Peyer's patch (tissue), 4 donors: Measurements from ENCODE around the gene NHSL1.

ENCODE experiments used
- CTCF ChIP-seq, 6 experiments: fragments of 450-650 bp in 4 of 6; fragments of 200-600 bp in 2 of 6; sonication (generic) in 1 of 6; IDR thresholded peaks; one replicate each; pipeline ENCODE4 v1.5.1; 2017 to 2019; ENCODE audit warnings: antibody characterized with exemption in 6 of 6, mild to moderate bottlenecking in 3 of 6, moderate library complexity in 1 of 6
- POLR2A ChIP-seq, 2 donors: fragments of 450-650 bp; IDR thresholded peaks; one replicate each; pipeline ENCODE4 v1.5.1; 2017; ENCODE audit warnings: antibody characterized with exemption in 2 of 2, mild to moderate bottlenecking in 2 of 2, moderate library complexity in 2 of 2

GRCh38 chr6:138417493-138418117 is 81.7 kb downstream of the NHSL1 start:
- TF ChIP-seq CTCF (IDR thresholded peaks at IDR 0.05) (no peak), POLR2A (IDR thresholded peaks at IDR 0.05) (no peak)
